ENCODE measurements around the gene BCL2L13. TPM values are rescaled to one million over a fixed set of nuclear protein-coding genes. Genes with fewer than 3 reads are reported as not detected.

BCL2L13 gene
- total RNA-seq, 4 donors from 2014 or later: 56.6 to 71.3 (median 68.9) TPM

GRCh38 chr22:17606496-17606895 lies 32.1 kb upstream of the BCL2L13 start:
- Histone ChIP-seq H3K27me3 (no peaks in the 10 kb centered on the region), H3K9me3 (no peaks in the 10 kb centered on the region), H3K4me1 (no peaks in the 10 kb centered on the region), H3K36me3 (peaks cover 36% of the 10 kb centered on the region), H3K27ac (no peak overlapping the region), H3K4me3 (no peak overlapping the region)
- TF ChIP-seq POLR2AphosphoS5 (IDR thresholded peaks at IDR 0.05): no peak
- no peak for TF ChIP-seq POLR2A (IDR thresholded peaks at IDR 0.05)
- TF ChIP-seq EP300 (IDR thresholded peaks at IDR 0.05): no peak
- no peak for TF ChIP-seq CTCF (IDR thresholded peaks at IDR 0.05)
- WGBS: 51% methylated on average over 5 of the region's 5 CpGs
- DNase-seq (ENCODE audit: low spot score in 2 of 2): no peak

GRCh38 chr22:17607891-17608521 lies 30.6 kb upstream of the BCL2L13 start:
- DNase-seq (ENCODE audit: low spot score in 2 of 2): no peak
- Histone ChIP-seq H3K27ac (no peak overlapping the region), H3K9me3 (no peaks in the 10 kb centered on the region), H3K27me3 (no peaks in the 10 kb centered on the region), H3K4me3 (no peak overlapping the region), H3K4me1 (no peaks in the 10 kb centered on the region), H3K36me3 (peaks cover 46% of the 10 kb centered on the region)
- WGBS: 84% methylated on average over 4 of the region's 4 CpGs
- TF ChIP-seq CTCF (IDR thresholded peaks at IDR 0.05): no peak
- no peak for TF ChIP-seq EP300 (IDR thresholded peaks at IDR 0.05)
- no peak for TF ChIP-seq POLR2A (IDR thresholded peaks at IDR 0.05)
- no peak for TF ChIP-seq POLR2AphosphoS5 (IDR thresholded peaks at IDR 0.05)

GRCh38 chr22:17612057-17612456 lies 26.5 kb upstream of the BCL2L13 start:
- Histone ChIP-seq H3K4me1 (no peaks in the 10 kb centered on the region), H3K36me3 (peaks cover 49% of the 10 kb centered on the region), H3K27ac (no peak overlapping the region), H3K4me3 (no peak overlapping the region), H3K27me3 (no peaks in the 10 kb centered on the region), H3K9me3 (no peaks in the 10 kb centered on the region)
- TF ChIP-seq POLR2A (IDR thresholded peaks at IDR 0.05) (no peak), EP300 (IDR thresholded peaks at IDR 0.05) (no peak), CTCF (IDR thresholded peaks at IDR 0.05) (no peak), POLR2AphosphoS5 (IDR thresholded peaks at IDR 0.05) (no peak)
- DNase-seq (ENCODE audit: low spot score in 2 of 2): no peak
- 59% methylated on average over 3 of the region's 3 CpGs for WGBS

- Histone ChIP-seq H3K4me1 (no peaks in the 10 kb centered on the region), H3K36me3 (peaks cover 53% of the 10 kb centered on the region), H3K27ac (no peak overlapping the region), H3K4me3 (no peak overlapping the region), H3K27me3 (no peaks in the 10 kb centered on the region), H3K9me3 (no peaks in the 10 kb centered on the region)
- no peak for DNase-seq (ENCODE audit: low spot score in 2 of 2)
- WGBS: 94% methylated on average over 7 of the region's 7 CpGs
- TF ChIP-seq EP300 (IDR thresholded peaks at IDR 0.05) (no peak), CTCF (IDR thresholded peaks at IDR 0.05) (no peak), POLR2AphosphoS5 (IDR thresholded peaks at IDR 0.05) (no peak), POLR2A (IDR thresholded peaks at IDR 0.05) (no peak)
Measured at GRCh38 chr22:17613280-17613679, 25.3 kb upstream of the BCL2L13 start.

- 18% methylated on average over 16 of the region's 24 CpGs for WGBS
- H3K4me3 ChIP-seq: peak overlapping the region; percentile 93
- H3K9me3 ChIP-seq: no peaks in the 10 kb centered on the region
- H3K4me1 ChIP-seq: peaks cover 30% of the 10 kb centered on the region
- DNase-seq (ENCODE audit: low spot score in 2 of 2): no peak
- TF ChIP-seq POLR2AphosphoS5 (IDR thresholded peaks at IDR 0.05): no peak
- TF ChIP-seq CTCF (IDR thresholded peaks at IDR 0.05): no peak
- TF ChIP-seq EP300 (IDR thresholded peaks at IDR 0.05): no peak
- no peaks in the 10 kb centered on the region for H3K27me3 ChIP-seq
- H3K27ac ChIP-seq: peak overlapping the region; percentile 95
- no peaks in the 10 kb centered on the region for H3K36me3 ChIP-seq
Measured at GRCh38 chr22:17627961-17628405, 10.6 kb upstream of the BCL2L13 start.
